Panc1 (cell line): ENCODE data around the gene PAX7. TPM values are rescaled to one million over a fixed set of nuclear protein-coding genes. Genes with fewer than 3 reads are reported as not detected.

Experiments
- ATAC-seq: fragments of 200-7000 bp; cut with Tn5 transposase; 2 replicates; pipeline ENCODE4 v1.9.1; 2020; ENCODE audit warnings: mild to moderate bottlenecking, moderate library complexity
- BruUV-seq: library from RNA; stranded (reverse); fragments of 400-500 nt; replicated peaks from 2 replicates; lab custom pipeline; 2021; lab: Mats Ljungman, UMichigan
- CTCF ChIA-PET: fragments of 300-600 bp; sonication (Branson Sonifier 250); formaldehyde crosslinking; loops from one replicate; lab custom pipeline; 2022; ENCODE audit warnings: antibody characterized with exemption; lab: Charles Lee
- POLR2A ChIA-PET: fragments of 300-600 bp; sonication (Branson Sonifier 250); formaldehyde crosslinking; loops from one replicate; lab custom pipeline; 2022; ENCODE audit warnings: antibody characterized with exemption; lab: Charles Lee
- DNase-seq: peaks from one replicate; pipeline ENCODE4 v3.0.0-alpha.2; 2010; ENCODE audit warnings: low read depth, low spot score
- H3K27ac ChIP-seq: 2 replicates; pipeline ENCODE4 v1.5.1; 2011; ENCODE audit warnings: mild to moderate bottlenecking, low read length, inconsistent platforms
- H3K27me3 ChIP-seq: fragments of 200-500 bp; sonication (Bioruptor generic); 2 replicates; pipeline ENCODE4 v1.6.0; 2014; ENCODE audit warnings: low read length, inconsistent platforms; ENCODE audit not compliant: control insufficient read depth, insufficient read depth
- H3K36me3 ChIP-seq: fragments of 200-500 bp; sonication (Bioruptor generic); 2 replicates; pipeline ENCODE4 v1.5.1; 2014; ENCODE audit warnings: inconsistent platforms, mild to moderate bottlenecking, low read length, moderate library complexity; ENCODE audit not compliant: control insufficient read depth, insufficient read depth
- H3K4me1 ChIP-seq: 2 replicates; pipeline ENCODE4 v1.5.1; 2011; ENCODE audit warnings: inconsistent platforms, mild to moderate bottlenecking, low read length, moderate library complexity; ENCODE audit not compliant: control insufficient read depth, insufficient read depth
- H3K4me3 ChIP-seq, 2 experiments: 2 replicates each; pipeline ENCODE4 v1.5.1; 2011 to 2012; ENCODE audit warnings: low read depth in 2 of 2, low read length in 2 of 2, mild to moderate bottlenecking in 2 of 2, inconsistent platforms in 1 of 2, moderate library complexity in 1 of 2
- H3K9me3 ChIP-seq: fragments of 200-500 bp; sonication (Bioruptor generic); 2 replicates; pipeline ENCODE4 v1.5.1; 2014; ENCODE audit warnings: low read depth, mild to moderate bottlenecking, inconsistent platforms, low read length, moderate library complexity; ENCODE audit not compliant: control insufficient read depth, insufficient read depth
- POLR2AphosphoS5 ChIP-seq: IDR thresholded peaks from 2 replicates; pipeline ENCODE4 v1.6.1; 2012; ENCODE audit warnings: mild to moderate bottlenecking, low read depth, low read length, moderate library complexity
- REST ChIP-seq, 2 experiments: IDR thresholded peaks; 2 replicates each; pipeline ENCODE4 v1.6.1; 2011 to 2012; ENCODE audit warnings: low read depth in 2 of 2, control low read depth in 1 of 2, low read length in 1 of 2, mild to moderate bottlenecking in 1 of 2, moderate library complexity in 1 of 2; ENCODE audit not compliant: insufficient read depth in 1 of 2
- SIN3A ChIP-seq: IDR thresholded peaks from 2 replicates; pipeline ENCODE4 v1.6.1; 2012; ENCODE audit warnings: low read depth, mild to moderate bottlenecking, low read length, moderate library complexity, borderline replicate concordance; ENCODE audit not compliant: insufficient read depth
- TCF7L2 ChIP-seq: IDR thresholded peaks from 2 replicates; pipeline ENCODE4 v1.6.1; 2011; ENCODE audit warnings: mild to moderate bottlenecking, low read depth, low read length, inconsistent platforms
- in situ Hi-C: cut with HindIII; loops from 2 replicates; pipeline ENCODE4 v1.10.0; 2016; ENCODE audit warnings: low sequenced_read_pairs, low pct_unique_long_range_greater_than_20kb
- intact Hi-C: fragments of 100-400 bp; cut with micrococcal nuclease; formaldehyde crosslinking; loops from one replicate; pipeline ENCODE4 v1.10.0; 2022; ENCODE audit not compliant: unreplicated experiment
- total RNA-seq: library from RNA; stranded (reverse); gene quantifications from one replicate; pipeline ENCODE4 v1.2.1, GENCODE V29; 2021; ENCODE audit not compliant: unreplicated experiment
- TF ChIP-seq, protein P1 (sequence below): fragments of 450-650 bp; IDR thresholded peaks from 2 replicates; pipeline ENCODE4 v1.5.1; 2017; ENCODE audit warnings: mild to moderate bottlenecking

PAX7 gene
- total RNA-seq, 1 experiment from 2014 or later = not detected

DNA sequence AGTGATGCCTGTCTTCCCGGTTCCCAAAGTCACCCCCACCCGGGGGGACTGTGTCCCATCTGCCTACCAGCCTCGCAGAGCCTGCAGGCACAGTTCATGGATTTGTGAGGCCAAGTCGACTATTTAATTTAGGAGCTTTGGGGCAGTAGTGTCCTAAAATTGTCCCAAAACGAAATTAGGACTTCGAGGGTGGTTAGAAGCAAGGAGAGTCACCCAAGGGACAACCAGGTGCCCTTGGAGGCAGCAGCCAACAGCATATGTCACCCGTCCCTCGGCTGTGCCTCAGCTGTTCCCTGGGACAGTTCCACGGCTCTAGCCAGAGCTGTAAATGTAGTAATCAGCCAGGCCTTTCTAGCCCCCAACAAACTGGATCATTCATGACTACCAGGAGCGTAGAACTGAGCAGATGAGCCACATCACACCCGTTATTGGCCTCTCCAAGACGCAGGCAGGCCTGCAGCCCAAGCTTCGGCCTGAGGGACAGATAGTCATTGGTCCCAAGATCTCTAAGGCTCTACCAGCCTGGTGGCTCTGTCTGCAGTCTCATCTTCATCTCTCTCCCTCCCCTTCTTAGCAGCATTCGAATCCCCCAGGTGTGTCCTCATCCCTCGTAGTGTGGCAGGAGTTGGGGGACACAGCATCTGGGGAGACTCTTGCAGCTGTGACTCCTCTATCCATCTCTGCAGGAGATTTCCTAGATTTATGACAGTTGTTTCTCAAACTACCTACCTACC lies 2.9 kb downstream of the PAX7 start:
- in situ Hi-C loops = no loop called here
- intact Hi-C loops = no loop called here
- Histone ChIP-seq H3K4me1 (no peaks in the 10 kb centered on the region), H3K4me3 (no peak overlapping the region), H3K27me3 (peaks cover 57% of the 10 kb centered on the region), H3K36me3 (no peaks in the 10 kb centered on the region), H3K9me3 (no peaks in the 10 kb centered on the region), H3K27ac (no peak overlapping the region)
- TF ChIP-seq POLR2AphosphoS5 (no peak), TCF7L2 (no peak), REST (IDR thresholded peaks at IDR 0.05; ENCODE audit: insufficient read depth in 1 of 2, low read depth in 2 of 2, low read length in 1 of 2) (no peak), SIN3A (no peak)
- TF ChIP-seq, protein P1, sequence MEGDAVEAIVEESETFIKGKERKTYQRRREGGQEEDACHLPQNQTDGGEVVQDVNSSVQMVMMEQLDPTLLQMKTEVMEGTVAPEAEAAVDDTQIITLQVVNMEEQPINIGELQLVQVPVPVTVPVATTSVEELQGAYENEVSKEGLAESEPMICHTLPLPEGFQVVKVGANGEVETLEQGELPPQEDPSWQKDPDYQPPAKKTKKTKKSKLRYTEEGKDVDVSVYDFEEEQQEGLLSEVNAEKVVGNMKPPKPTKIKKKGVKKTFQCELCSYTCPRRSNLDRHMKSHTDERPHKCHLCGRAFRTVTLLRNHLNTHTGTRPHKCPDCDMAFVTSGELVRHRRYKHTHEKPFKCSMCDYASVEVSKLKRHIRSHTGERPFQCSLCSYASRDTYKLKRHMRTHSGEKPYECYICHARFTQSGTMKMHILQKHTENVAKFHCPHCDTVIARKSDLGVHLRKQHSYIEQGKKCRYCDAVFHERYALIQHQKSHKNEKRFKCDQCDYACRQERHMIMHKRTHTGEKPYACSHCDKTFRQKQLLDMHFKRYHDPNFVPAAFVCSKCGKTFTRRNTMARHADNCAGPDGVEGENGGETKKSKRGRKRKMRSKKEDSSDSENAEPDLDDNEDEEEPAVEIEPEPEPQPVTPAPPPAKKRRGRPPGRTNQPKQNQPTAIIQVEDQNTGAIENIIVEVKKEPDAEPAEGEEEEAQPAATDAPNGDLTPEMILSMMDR = no peak
- no peak for ATAC-seq
- POLR2A ChIA-PET = no interaction called here
- CTCF ChIA-PET = no interaction called here
- no peak for DNase-seq
- BruUV-seq = no TSS peak

DNA sequence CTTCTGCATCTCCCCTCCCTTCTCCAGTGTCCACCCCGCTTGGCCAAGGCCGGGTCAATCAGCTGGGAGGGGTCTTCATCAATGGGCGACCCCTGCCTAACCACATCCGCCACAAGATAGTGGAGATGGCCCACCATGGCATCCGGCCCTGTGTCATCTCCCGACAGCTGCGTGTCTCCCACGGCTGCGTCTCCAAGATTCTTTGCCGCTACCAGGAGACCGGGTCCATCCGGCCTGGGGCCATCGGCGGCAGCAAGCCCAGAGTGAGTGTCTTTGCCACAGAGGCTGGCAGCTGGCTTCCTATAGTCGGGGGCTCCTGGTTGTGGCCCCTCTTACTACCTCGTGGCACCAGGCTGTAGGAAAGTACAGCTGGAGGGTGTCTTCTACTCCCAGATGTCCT lies 3.6 kb downstream of the PAX7 start:
- H3K36me3 ChIP-seq = no peaks in the 10 kb centered on the region
- TF ChIP-seq, protein P1 = no peak
- TF ChIP-seq TCF7L2 (no peak), SIN3A (no peak), POLR2AphosphoS5 (no peak), REST (IDR thresholded peaks at IDR 0.05; ENCODE audit: insufficient read depth in 1 of 2, low read depth in 2 of 2, low read length in 1 of 2) (no peak)
- H3K4me1 ChIP-seq = no peaks in the 10 kb centered on the region
- peaks cover 63% of the 10 kb centered on the region for H3K27me3 ChIP-seq
- no TSS peak for BruUV-seq
- intact Hi-C loops (no loop called here), in situ Hi-C loops (no loop called here)
- H3K9me3 ChIP-seq = no peaks in the 10 kb centered on the region
- DNase-seq = no peak
- no peak for ATAC-seq
- no peak overlapping the region for H3K27ac ChIP-seq
- no peak overlapping the region for H3K4me3 ChIP-seq
- POLR2A ChIA-PET = no interaction called here
- CTCF ChIA-PET = interaction anchor here (0.6 kb wide), 1 partner anchor 16 kb away, joined by 3 read pairs; no protein-coding TSS in a partner anchor
